Left ventricle myocardium inferior (tissue), 1 donor: ENCODE results near the gene ABHD12. TPM values are rescaled to one million over a fixed set of nuclear protein-coding genes. Genes with fewer than 3 reads are reported as not detected.
A peak's percentile ranks its signal among the peaks of the same experiment; 100 is the strongest.

ENCODE experiments used
- DNase-seq: peaks from one replicate; pipeline ENCODE4 v3.0.0-alpha.2; 2020
- H3K27ac ChIP-seq: fragments of 200-600 bp; replicated peaks from 2 replicates; pipeline ENCODE4 v1.8.0; 2021
- H3K27me3 ChIP-seq: fragments of 200-600 bp; 2 replicates; pipeline ENCODE4 v1.8.0; 2021; ENCODE audit warnings: low read depth
- H3K36me3 ChIP-seq: fragments of 200-600 bp; 2 replicates; pipeline ENCODE4 v1.8.0; 2021
- H3K4me1 ChIP-seq: fragments of 200-600 bp; 2 replicates; pipeline ENCODE4 v1.8.0; 2021
- H3K4me3 ChIP-seq: fragments of 200-600 bp; 2 replicates; pipeline ENCODE4 v1.8.0; 2021; ENCODE audit warnings: mild to moderate bottlenecking, moderate library complexity
- H3K9me3 ChIP-seq: fragments of 200-600 bp; replicated peaks from 2 replicates; pipeline ENCODE4 v1.8.0; 2021
- intact Hi-C: fragments of 100-400 bp; cut with micrococcal nuclease; formaldehyde crosslinking; loops from one replicate; pipeline ENCODE4 v1.11.0; 2022
- total RNA-seq: library from RNA; stranded (reverse); fragmentation: NEBNext Ultra II Directional; extraction: Animal tissue kit (Norgen Biotek cat#: 25700); gene quantifications from one replicate; pipeline ENCODE4 v1.2.1, GENCODE V29; 2021
- TF ChIP-seq, protein P1 (sequence below): fragments of 200-600 bp; IDR thresholded peaks from 2 replicates; pipeline ENCODE4 v1.8.0; 2021; ENCODE audit warnings: antibody characterized with exemption, mild to moderate bottlenecking, borderline replicate concordance
- donor health status: DM: no; HTN: yes; CAD: no; lungs with severe emphysema.

Gene ABHD12
- total RNA-seq, 1 donor from 2014 or later, result 23.2 TPM

DNA sequence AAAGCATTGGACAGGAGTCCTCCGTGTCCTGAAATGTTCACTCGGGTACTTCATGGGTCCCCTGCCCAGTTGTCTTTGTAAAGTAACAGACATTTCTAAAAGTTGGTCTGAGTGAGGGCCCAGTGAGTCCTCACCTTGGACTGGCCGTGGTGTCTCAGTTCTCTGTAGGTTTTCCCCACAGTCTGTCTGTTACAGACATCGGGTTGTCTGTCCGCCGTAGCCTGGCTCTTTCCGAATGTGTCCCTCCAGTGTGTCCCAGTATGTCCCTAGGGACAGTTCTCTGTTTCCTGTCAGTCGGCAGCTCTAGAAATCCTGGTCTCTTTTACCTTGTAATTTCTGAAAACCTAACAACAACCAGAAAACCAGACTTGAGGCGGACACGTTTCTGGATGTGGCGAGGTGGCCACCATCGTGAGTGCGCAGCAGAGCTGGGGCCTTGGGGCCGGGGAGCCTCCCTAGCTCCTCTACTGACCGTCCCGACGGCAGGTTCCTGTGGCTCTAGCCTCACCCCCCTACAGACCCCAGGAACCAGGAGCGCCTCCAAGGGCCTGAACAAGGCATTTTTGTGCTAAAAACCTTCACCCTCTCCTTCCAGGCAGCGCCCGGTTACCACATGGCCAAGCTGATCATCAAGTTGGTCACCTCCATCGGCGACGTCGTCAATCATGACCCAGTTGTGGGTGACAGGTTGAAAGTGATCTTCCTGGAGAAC lies 100.6 kb downstream of the ABHD12 start:
- no peaks in the 10 kb centered on the region for H3K27me3 ChIP-seq
- H3K4me3 ChIP-seq, result no peak overlapping the region
- peak; percentile 11 for DNase-seq
- H3K9me3 ChIP-seq, result no peaks in the 10 kb centered on the region
- H3K27ac ChIP-seq, result peak overlapping the region; percentile 66
- intact Hi-C loops, result no loop called here
- TF ChIP-seq, protein P1, sequence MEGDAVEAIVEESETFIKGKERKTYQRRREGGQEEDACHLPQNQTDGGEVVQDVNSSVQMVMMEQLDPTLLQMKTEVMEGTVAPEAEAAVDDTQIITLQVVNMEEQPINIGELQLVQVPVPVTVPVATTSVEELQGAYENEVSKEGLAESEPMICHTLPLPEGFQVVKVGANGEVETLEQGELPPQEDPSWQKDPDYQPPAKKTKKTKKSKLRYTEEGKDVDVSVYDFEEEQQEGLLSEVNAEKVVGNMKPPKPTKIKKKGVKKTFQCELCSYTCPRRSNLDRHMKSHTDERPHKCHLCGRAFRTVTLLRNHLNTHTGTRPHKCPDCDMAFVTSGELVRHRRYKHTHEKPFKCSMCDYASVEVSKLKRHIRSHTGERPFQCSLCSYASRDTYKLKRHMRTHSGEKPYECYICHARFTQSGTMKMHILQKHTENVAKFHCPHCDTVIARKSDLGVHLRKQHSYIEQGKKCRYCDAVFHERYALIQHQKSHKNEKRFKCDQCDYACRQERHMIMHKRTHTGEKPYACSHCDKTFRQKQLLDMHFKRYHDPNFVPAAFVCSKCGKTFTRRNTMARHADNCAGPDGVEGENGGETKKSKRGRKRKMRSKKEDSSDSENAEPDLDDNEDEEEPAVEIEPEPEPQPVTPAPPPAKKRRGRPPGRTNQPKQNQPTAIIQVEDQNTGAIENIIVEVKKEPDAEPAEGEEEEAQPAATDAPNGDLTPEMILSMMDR, result no peak
- H3K4me1 ChIP-seq, result peaks cover 67% of the 10 kb centered on the region
- H3K36me3 ChIP-seq, result peaks cover 77% of the 10 kb centered on the region

DNA sequence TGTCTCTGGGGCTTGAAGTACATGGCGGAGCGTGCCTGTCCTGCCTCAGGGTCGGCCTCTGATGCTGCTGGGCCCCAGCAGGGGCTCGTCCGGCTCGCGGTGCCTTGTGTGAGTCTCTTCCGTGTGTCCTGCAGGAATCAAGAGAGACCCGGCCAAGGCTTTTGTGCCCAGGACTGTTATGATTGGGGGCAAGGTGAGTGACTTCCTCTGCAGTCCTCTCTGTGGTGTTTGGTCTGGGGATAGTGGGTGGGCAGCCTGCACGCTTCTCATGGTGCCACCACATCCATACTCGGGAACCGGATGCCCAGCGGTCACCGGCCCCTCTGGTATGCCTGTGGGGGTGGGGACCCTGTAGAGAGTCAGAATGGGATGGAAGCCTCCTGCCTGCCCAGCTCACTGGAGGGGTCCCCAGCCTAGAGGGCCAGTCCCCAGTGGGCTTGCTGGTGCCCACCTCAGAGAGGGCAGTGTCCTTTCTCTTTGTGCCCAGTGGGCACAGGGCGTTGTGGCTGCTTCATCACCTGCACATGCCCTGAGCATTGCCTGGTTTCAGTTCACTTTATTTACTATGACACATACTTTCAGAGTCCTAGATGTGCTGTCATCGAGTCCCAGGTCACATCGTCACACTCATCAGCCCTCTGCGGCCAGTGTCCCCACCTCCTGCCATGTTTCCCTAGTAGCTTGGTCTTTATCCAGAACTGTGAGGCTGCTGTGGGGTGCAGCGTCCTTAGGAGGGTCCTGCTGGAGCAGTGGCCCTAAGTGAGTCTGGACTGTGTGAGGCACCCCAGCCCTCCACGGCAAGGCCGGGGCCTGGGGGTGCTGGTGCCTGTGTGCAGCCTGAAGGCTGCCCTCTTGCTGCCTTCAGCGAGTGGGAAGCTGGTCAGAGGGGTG lies 102.1 kb downstream of the ABHD12 start:
- Histone ChIP-seq H3K27ac (peak overlapping the region; percentile 19), H3K4me1 (peaks cover 52% of the 10 kb centered on the region), H3K36me3 (peaks cover 92% of the 10 kb centered on the region), H3K4me3 (no peak overlapping the region), H3K9me3 (no peaks in the 10 kb centered on the region), H3K27me3 (no peaks in the 10 kb centered on the region)
- TF ChIP-seq, protein P1, result no peak
- intact Hi-C loops, result no loop called here
- DNase-seq, result peak; percentile 13

DNA sequence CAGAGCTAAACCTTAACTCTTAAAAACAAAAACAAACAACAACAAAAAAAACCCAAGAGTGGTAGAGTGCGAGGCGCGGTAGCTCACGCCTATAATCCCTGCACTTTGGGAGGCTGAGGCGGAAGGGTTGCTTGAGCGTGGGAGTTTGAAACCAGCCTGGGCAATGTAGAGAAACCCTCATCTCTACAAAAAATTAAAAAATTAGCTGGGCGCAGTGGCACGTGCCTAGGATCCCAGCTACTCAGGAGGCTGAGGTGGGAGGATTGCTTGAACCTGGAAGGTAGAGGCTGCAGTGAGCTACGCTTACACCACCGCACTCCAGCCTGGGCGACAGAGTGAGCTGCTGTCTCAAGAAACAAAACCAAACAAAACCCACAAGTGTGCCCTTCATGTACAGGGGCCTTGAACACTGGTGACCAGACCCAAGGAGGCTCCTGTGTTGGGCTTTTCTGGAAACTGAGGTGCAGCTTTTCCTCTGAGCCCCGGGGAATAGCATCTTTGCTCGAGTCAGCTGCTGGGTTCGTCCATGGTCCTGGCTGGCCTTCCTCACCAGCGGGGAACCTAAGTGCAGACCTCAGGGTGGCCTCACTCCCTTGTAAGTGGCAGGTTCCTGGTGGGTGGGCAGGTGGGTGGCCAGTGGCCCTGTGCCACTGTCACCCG lies 102.9 kb downstream of the ABHD12 start:
- no peaks in the 10 kb centered on the region for H3K9me3 ChIP-seq
- TF ChIP-seq, protein P1, result no peak
- peaks cover 45% of the 10 kb centered on the region for H3K4me1 ChIP-seq
- H3K27me3 ChIP-seq, result no peaks in the 10 kb centered on the region
- no peak overlapping the region for H3K27ac ChIP-seq
- H3K36me3 ChIP-seq, result peaks cover 100% of the 10 kb centered on the region
- DNase-seq, result peak; percentile 6
- H3K4me3 ChIP-seq, result no peak overlapping the region
- intact Hi-C loops, result no loop called here

DNA sequence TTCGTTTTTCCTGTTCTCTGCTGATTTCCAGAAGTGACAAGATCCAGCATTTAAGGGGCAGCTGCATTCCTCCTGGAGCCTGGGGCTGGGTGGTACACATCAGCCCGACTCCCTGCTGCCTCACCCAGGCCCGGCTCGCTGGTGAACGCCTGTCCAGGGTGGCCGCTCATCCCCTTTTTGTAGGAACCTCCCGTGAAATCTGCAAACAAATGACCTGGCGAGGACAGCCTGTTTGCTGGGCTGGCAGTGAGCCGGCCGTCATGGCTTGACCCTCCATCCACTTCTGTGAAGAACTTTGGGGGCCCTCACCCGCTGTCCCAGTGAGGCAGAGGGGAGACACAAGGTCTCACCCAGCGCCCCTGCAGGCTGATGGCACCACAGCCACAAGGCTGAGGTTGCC lies 103.7 kb downstream of the ABHD12 start:
- H3K4me3 ChIP-seq, result no peak overlapping the region
- peaks cover 36% of the 10 kb centered on the region for H3K4me1 ChIP-seq
- no peaks in the 10 kb centered on the region for H3K9me3 ChIP-seq
- no peak overlapping the region for H3K27ac ChIP-seq
- intact Hi-C loops, result no loop called here
- peak; percentile 9 for DNase-seq
- TF ChIP-seq, protein P1, result no peak
- H3K27me3 ChIP-seq, result no peaks in the 10 kb centered on the region
- peaks cover 100% of the 10 kb centered on the region for H3K36me3 ChIP-seq
